ENCODE measurements around the gene SMOC2. TPM values are rescaled to one million over a fixed set of nuclear protein-coding genes. Genes with fewer than 3 reads are reported as not detected.

SMOC2 gene
- polyA plus RNA-seq, 1 of the 3 experiments (the other 2 are of a cell fraction) = not detected

GRCh38 chr6:168691774-168692173 lies 250.8 kb downstream of the SMOC2 start:
- DNase-seq = no peak
- H3K4me3 ChIP-seq (ENCODE audit: low read depth in 2 of 2, low read length in 1 of 2) = no peak overlapping the region
- H3K9ac ChIP-seq = no peak overlapping the region
- H3K79me2 ChIP-seq (ENCODE audit: insufficient read depth) = no peaks in the 10 kb centered on the region
- no peaks in the 10 kb centered on the region for H3F3A ChIP-seq (replicated peaks; ENCODE audit: insufficient read depth)
- no peaks in the 10 kb centered on the region for H3K9me2 ChIP-seq
- ChIA-PET POLR2A (no interaction called here), CTCF (no interaction called here)
- no peaks in the 10 kb centered on the region for H3K27me3 ChIP-seq (ENCODE audit: insufficient read depth)
- no peak overlapping the region for H3K27ac ChIP-seq (ENCODE audit: low read depth in 2 of 2, low read length in 1 of 2)
- no peak overlapping the region for H3K4me2 ChIP-seq
- no peaks in the 10 kb centered on the region for H4K20me1 ChIP-seq (ENCODE audit: insufficient read depth)
- H3K36me3 ChIP-seq (replicated peaks in 1 of 2; ENCODE audit: control insufficient read depth in 1 of 2, insufficient read depth in 2 of 2, low read length in 1 of 2) = no peaks in the 10 kb centered on the region
- H3K4me1 ChIP-seq (ENCODE audit: control insufficient read depth in 1 of 2, insufficient read depth in 2 of 2, low read depth in 1 of 2, low read length in 1 of 2) = peaks cover 0 to 6% of the 10 kb centered on the region in 2 experiments; a peak in 1 of 4 replicates
- 40% methylated on average over 5 of the region's 7 CpGs for WGBS (ENCODE audit: low lambda C conversion rate)
- H2AFZ ChIP-seq (ENCODE audit: low read depth) = no peak overlapping the region
- H3K9me3 ChIP-seq = no peaks in the 10 kb centered on the region
- TF ChIP-seq FOSL2 (IDR thresholded peaks at IDR 0.05; ENCODE audit: borderline replicate concordance, low read depth) (no peak), RCOR1 (IDR thresholded peaks at IDR 0.05; ENCODE audit: low read length) (no peak), IRF3 (IDR thresholded peaks at IDR 0.05; ENCODE audit: low read depth, low read length) (no peak), MXI1 (IDR thresholded peaks at IDR 0.05; ENCODE audit: low read depth, low read length) (no peak), NRF1 (IDR thresholded peaks at IDR 0.05; ENCODE audit: low read depth, low read length) (no peak), GABPA (IDR thresholded peaks at IDR 0.05; ENCODE audit: low read depth) (no peak), RFX5 (IDR thresholded peaks at IDR 0.05; ENCODE audit: low read length) (no peak), EZH2phosphoT487 (IDR thresholded peaks at IDR 0.05; ENCODE audit: borderline replicate concordance, low read depth) (no peak), TCF12 (IDR thresholded peaks at IDR 0.05) (no peak), TEAD4 (IDR thresholded peaks at IDR 0.05; ENCODE audit: borderline replicate concordance, insufficient read depth) (no peak), FOXM1 (IDR thresholded peaks at IDR 0.05; ENCODE audit: low read depth) (no peak)
- TF ChIP-seq, protein P1, sequence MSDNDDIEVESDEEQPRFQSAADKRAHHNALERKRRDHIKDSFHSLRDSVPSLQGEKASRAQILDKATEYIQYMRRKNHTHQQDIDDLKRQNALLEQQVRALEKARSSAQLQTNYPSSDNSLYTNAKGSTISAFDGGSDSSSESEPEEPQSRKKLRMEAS (IDR thresholded peaks at IDR 0.05; ENCODE audit: low read depth) = no peak
- TF ChIP-seq, protein P2, sequence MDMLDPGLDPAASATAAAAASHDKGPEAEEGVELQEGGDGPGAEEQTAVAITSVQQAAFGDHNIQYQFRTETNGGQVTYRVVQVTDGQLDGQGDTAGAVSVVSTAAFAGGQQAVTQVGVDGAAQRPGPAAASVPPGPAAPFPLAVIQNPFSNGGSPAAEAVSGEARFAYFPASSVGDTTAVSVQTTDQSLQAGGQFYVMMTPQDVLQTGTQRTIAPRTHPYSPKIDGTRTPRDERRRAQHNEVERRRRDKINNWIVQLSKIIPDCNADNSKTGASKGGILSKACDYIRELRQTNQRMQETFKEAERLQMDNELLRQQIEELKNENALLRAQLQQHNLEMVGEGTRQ (IDR thresholded peaks at IDR 0.05; ENCODE audit: borderline replicate concordance, low read depth, low read length) = no peak

DNA sequence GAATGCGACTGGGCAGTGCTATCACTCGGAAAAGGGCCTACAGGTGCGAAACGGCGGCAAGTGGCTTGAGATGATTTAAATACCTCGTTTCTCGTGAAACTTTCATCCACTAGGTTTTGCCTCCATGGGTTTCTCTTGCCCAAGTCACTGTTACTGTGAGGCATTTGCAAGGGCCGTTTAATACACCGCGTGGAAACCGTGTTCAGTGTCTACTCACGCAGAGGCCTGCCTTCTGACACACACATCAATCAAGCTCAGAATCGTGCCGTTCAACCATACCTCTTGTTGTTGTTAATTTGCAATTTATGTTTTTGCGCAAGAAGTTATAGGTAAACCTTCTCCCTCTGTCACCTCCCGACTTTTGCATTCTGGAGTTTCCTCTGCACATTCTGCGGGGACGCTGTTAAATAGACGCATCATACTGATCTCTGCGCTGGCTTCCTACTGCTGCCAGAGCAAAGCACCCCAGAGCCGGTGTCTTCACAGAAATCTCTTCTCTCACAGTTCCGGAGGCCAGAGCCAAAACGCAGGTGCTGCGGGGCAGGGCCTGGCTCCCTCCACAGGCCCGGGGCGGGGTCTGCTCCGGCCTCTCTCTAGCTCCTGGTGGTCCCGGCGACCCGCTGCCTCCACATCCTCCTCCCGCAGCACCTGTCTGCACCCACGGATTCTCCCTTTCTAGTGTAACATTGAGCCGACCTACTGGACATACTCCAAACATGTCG lies 251.4 kb downstream of the SMOC2 start:
- H3K9me3 ChIP-seq = no peaks in the 10 kb centered on the region
- H3K9ac ChIP-seq = no peak overlapping the region
- H3K36me3 ChIP-seq (replicated peaks in 1 of 2; ENCODE audit: control insufficient read depth in 1 of 2, insufficient read depth in 2 of 2, low read length in 1 of 2) = no peaks in the 10 kb centered on the region
- POLR2A ChIA-PET = no interaction called here
- H3K27me3 ChIP-seq (ENCODE audit: insufficient read depth) = no peaks in the 10 kb centered on the region
- peaks cover 0 to 6% of the 10 kb centered on the region in 2 experiments; a peak in 1 of 4 replicates for H3K4me1 ChIP-seq (ENCODE audit: control insufficient read depth in 1 of 2, insufficient read depth in 2 of 2, low read depth in 1 of 2, low read length in 1 of 2)
- CTCF ChIA-PET = no interaction called here
- DNase-seq = no peak
- H2AFZ ChIP-seq (ENCODE audit: low read depth) = no peak overlapping the region
- H3F3A ChIP-seq (replicated peaks; ENCODE audit: insufficient read depth) = no peaks in the 10 kb centered on the region
- H3K9me2 ChIP-seq = no peaks in the 10 kb centered on the region
- no peaks in the 10 kb centered on the region for H3K79me2 ChIP-seq (ENCODE audit: insufficient read depth)
- no peaks in the 10 kb centered on the region for H4K20me1 ChIP-seq (ENCODE audit: insufficient read depth)
- H3K4me2 ChIP-seq = no peak overlapping the region
- H3K27ac ChIP-seq (ENCODE audit: low read depth in 2 of 2, low read length in 1 of 2) = no peak overlapping the region
- WGBS (ENCODE audit: low lambda C conversion rate) = 61% methylated on average over 31 of the region's 34 CpGs
- no peak overlapping the region for H3K4me3 ChIP-seq (ENCODE audit: low read depth in 2 of 2, low read length in 1 of 2)
- TF ChIP-seq, protein P1 (IDR thresholded peaks at IDR 0.05; ENCODE audit: low read depth) = no peak
- TF ChIP-seq TAF1 (IDR thresholded peaks at IDR 0.05; ENCODE audit: borderline replicate concordance, low read depth, low read length) (no peak), RAD21 (IDR thresholded peaks at IDR 0.05; ENCODE audit: low read length) (no peak), RCOR1 (IDR thresholded peaks at IDR 0.05; ENCODE audit: low read length) (no peak), YY1 (IDR thresholded peaks at IDR 0.05; ENCODE audit: low read depth) (no peak), PBX3 (IDR thresholded peaks at IDR 0.05) (no peak), GABPA (IDR thresholded peaks at IDR 0.05; ENCODE audit: low read depth) (no peak), FOXM1 (IDR thresholded peaks at IDR 0.05; ENCODE audit: low read depth) (no peak)
- TF ChIP-seq, protein P3, sequence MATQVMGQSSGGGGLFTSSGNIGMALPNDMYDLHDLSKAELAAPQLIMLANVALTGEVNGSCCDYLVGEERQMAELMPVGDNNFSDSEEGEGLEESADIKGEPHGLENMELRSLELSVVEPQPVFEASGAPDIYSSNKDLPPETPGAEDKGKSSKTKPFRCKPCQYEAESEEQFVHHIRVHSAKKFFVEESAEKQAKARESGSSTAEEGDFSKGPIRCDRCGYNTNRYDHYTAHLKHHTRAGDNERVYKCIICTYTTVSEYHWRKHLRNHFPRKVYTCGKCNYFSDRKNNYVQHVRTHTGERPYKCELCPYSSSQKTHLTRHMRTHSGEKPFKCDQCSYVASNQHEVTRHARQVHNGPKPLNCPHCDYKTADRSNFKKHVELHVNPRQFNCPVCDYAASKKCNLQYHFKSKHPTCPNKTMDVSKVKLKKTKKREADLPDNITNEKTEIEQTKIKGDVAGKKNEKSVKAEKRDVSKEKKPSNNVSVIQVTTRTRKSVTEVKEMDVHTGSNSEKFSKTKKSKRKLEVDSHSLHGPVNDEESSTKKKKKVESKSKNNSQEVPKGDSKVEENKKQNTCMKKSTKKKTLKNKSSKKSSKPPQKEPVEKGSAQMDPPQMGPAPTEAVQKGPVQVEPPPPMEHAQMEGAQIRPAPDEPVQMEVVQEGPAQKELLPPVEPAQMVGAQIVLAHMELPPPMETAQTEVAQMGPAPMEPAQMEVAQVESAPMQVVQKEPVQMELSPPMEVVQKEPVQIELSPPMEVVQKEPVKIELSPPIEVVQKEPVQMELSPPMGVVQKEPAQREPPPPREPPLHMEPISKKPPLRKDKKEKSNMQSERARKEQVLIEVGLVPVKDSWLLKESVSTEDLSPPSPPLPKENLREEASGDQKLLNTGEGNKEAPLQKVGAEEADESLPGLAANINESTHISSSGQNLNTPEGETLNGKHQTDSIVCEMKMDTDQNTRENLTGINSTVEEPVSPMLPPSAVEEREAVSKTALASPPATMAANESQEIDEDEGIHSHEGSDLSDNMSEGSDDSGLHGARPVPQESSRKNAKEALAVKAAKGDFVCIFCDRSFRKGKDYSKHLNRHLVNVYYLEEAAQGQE (IDR thresholded peaks at IDR 0.05; ENCODE audit: low read depth, low read length) = no peak
- TF ChIP-seq, protein P2 (IDR thresholded peaks at IDR 0.05; ENCODE audit: borderline replicate concordance, low read depth, low read length) = no peak
